Measurements from ENCODE around the gene KDM4B.

Gene KDM4B

GRCh38 chr19:5041168-5041912 lies 72.4 kb downstream of the KDM4B start:
- no peak for TF ChIP-seq CTCF (IDR thresholded peaks at IDR 0.05; ENCODE audit: low read depth, low read length)
- no peak for DNase-seq (ENCODE audit: low read depth, low spot score)
- no peak overlapping the region for H3K4me3 ChIP-seq (ENCODE audit: low read depth, low read length)
- in situ Hi-C loops (cut with HindIII; ENCODE audit: low sequenced_read_pairs): no loop called here

- no peak overlapping the region for H3K4me3 ChIP-seq (ENCODE audit: low read depth, low read length)
- no peak for TF ChIP-seq CTCF (IDR thresholded peaks at IDR 0.05; ENCODE audit: low read depth, low read length)
- DNase-seq (ENCODE audit: low read depth, low spot score): no peak
- in situ Hi-C loops (cut with HindIII; ENCODE audit: low sequenced_read_pairs): no loop called here
These were observed 72.9 kb downstream of the KDM4B start for GRCh38 chr19:5041913-5042187.

GRCh38 chr19:5042556-5042955 lies 73.6 kb downstream of the KDM4B start:
- in situ Hi-C loops (cut with HindIII; ENCODE audit: low sequenced_read_pairs): no loop called here
- H3K4me3 ChIP-seq (ENCODE audit: low read depth, low read length): no peak overlapping the region
- no peak for DNase-seq (ENCODE audit: low read depth, low spot score)
- no peak for TF ChIP-seq CTCF (IDR thresholded peaks at IDR 0.05; ENCODE audit: low read depth, low read length)

- no peak overlapping the region for H3K4me3 ChIP-seq (ENCODE audit: low read depth, low read length)
- no peak for TF ChIP-seq CTCF (IDR thresholded peaks at IDR 0.05; ENCODE audit: low read depth, low read length)
- DNase-seq (ENCODE audit: low read depth, low spot score): no peak
- in situ Hi-C loops (cut with HindIII; ENCODE audit: low sequenced_read_pairs): no loop called here
These were observed 76.1 kb downstream of the KDM4B start for GRCh38 chr19:5045029-5045428.

GRCh38 chr19:5045956-5046338 lies 77.0 kb downstream of the KDM4B start:
- no peak for TF ChIP-seq CTCF (IDR thresholded peaks at IDR 0.05; ENCODE audit: low read depth, low read length)

GRCh38 chr19:5046339-5047039 lies 77.6 kb downstream of the KDM4B start:
- H3K4me3 ChIP-seq (ENCODE audit: low read depth, low read length): no peak overlapping the region
- peak; percentile 60 for DNase-seq (ENCODE audit: low read depth, low spot score)
- in situ Hi-C loops (cut with HindIII; ENCODE audit: low sequenced_read_pairs): no loop called here

More at GRCh38 chr19:5045956-5046338, 77.0 kb downstream of the KDM4B start:
- in situ Hi-C loops (cut with HindIII; ENCODE audit: low sequenced_read_pairs): no loop called here
- no peak for DNase-seq (ENCODE audit: low read depth, low spot score)
- no peak overlapping the region for H3K4me3 ChIP-seq (ENCODE audit: low read depth, low read length)

More at GRCh38 chr19:5046339-5047039, 77.6 kb downstream of the KDM4B start:
- no peak for TF ChIP-seq CTCF (IDR thresholded peaks at IDR 0.05; ENCODE audit: low read depth, low read length)
